ENCODE measurements around the gene NAV1. TPM values are rescaled to one million over a fixed set of nuclear protein-coding genes. Genes with fewer than 3 reads are reported as not detected.

The NAV1 gene
- total and polyA plus RNA-seq, 2 of the 8 experiments (the other 6 are each of a cell fraction or from before 2014, with no cell fraction given): 9.9 to 42.7 TPM

- no peak for TF ChIP-seq ATF3 (IDR thresholded peaks at IDR 0.05; ENCODE audit: insufficient read depth, low read depth, low read length)
- no peak for TF ChIP-seq KDM5A (IDR thresholded peaks at IDR 0.05; ENCODE audit: low read length)
- no peak for TF ChIP-seq JUN (IDR thresholded peaks at IDR 0.05; ENCODE audit: low read depth, low read length)
- no peak for TF ChIP-seq USF2 (IDR thresholded peaks at IDR 0.05; ENCODE audit: low read length)
- TF ChIP-seq MAX (IDR thresholded peaks at IDR 0.05): peak; percentile 7; the same call in 1 of the 2 replicates
- TF ChIP-seq GTF2F1 (IDR thresholded peaks at IDR 0.05; ENCODE audit: borderline replicate concordance, low read depth, low read length): no peak
Measured at GRCh38 chr1:201538612-201539551, at the start of gene NAV1 (continued).

Data from H1 (cell line).